SK-N-SH (cell line): Measurements from ENCODE around the gene RPL13. TPM values are rescaled to one million over a fixed set of nuclear protein-coding genes. Genes with fewer than 3 reads are reported as not detected.

Experiments
- CTCF ChIA-PET: fragments of 300-600, 350-600 bp; formaldehyde crosslinking; extraction: SDS; loops from one replicate; lab custom pipeline; 2021; lab: Yijun Ruan, JAX
- POLR2A ChIA-PET: fragments of 350-600 bp; sonication (Branson Sonifier 250); formaldehyde crosslinking; extraction: SDS; loops from one replicate; lab custom pipeline; 2020; ENCODE audit warnings: antibody characterized with exemption, inconsistent platforms; lab: Yijun Ruan, JAX
- DNase-seq: peaks from one replicate; pipeline ENCODE4 v3.0.0; 2012
- H2AFZ ChIP-seq: fragments of 200-600 bp; sonication (generic); 2 replicates; pipeline ENCODE4 v1.8.1; 2016; ENCODE audit warnings: antibody characterized with exemption, mild to moderate bottlenecking, low read depth
- H3F3A ChIP-seq: fragments of 200-600 bp; sonication (generic); replicated peaks from 2 replicates; pipeline ENCODE3; 2016; ENCODE audit warnings: antibody characterized with exemption, mild to moderate bottlenecking; ENCODE audit not compliant: insufficient read depth
- H3K27ac ChIP-seq, 2 experiments: fragments of 200-500 bp in 1 of 2; fragments of 200-600 bp in 1 of 2; sonication (Bioruptor generic) in 1 of 2; sonication (generic), shearing (Covaris generic) in 1 of 2; 2 replicates each; pipeline versions ENCODE4 v1.5.1 to v1.6.1; 2014 to 2016; ENCODE audit warnings: low read depth in 2 of 2, inconsistent platforms in 1 of 2, low read length in 1 of 2, mild to moderate bottlenecking in 1 of 2, mixed read lengths in 1 of 2
- H3K27me3 ChIP-seq: fragments of 200-600 bp; sonication (generic), shearing (Covaris generic); 2 replicates; pipeline ENCODE4 v1.6.1; 2016; ENCODE audit warnings: mixed run types; ENCODE audit not compliant: insufficient read depth
- H3K36me3 ChIP-seq, 2 experiments: fragments of 200-500 bp in 1 of 2; fragments of 200-600 bp in 1 of 2; sonication (Bioruptor generic) in 1 of 2; sonication (generic) in 1 of 2; replicated peaks in 1 of 2; 2 replicates each; pipeline versions ENCODE3 to v1.5.1; 2014 to 2016; ENCODE audit warnings: low read length in 1 of 2, mild to moderate bottlenecking in 1 of 2; ENCODE audit not compliant: insufficient read depth in 2 of 2, control insufficient read depth in 1 of 2
- H3K4me1 ChIP-seq, 2 experiments: fragments of 200-500 bp in 1 of 2; fragments of 200-600 bp in 1 of 2; sonication (Bioruptor generic) in 1 of 2; sonication (generic), shearing (Covaris generic) in 1 of 2; 2 replicates each; pipeline versions ENCODE4 v1.5.1 to v1.6.1; 2014 to 2016; ENCODE audit warnings: low read depth in 1 of 2, low read length in 1 of 2, mixed run types in 1 of 2; ENCODE audit not compliant: insufficient read depth in 2 of 2, control insufficient read depth in 1 of 2
- H3K4me2 ChIP-seq: fragments of 200-600 bp; sonication (generic), shearing (Covaris generic); 2 replicates; pipeline ENCODE4 v1.6.1; 2017; ENCODE audit warnings: mixed run types
- H3K4me3 ChIP-seq, 2 experiments: fragments of 200-500 bp in 1 of 2; fragments of 200-600 bp in 1 of 2; sonication (Bioruptor generic) in 1 of 2; sonication (generic), shearing (Covaris generic) in 1 of 2; 2 replicates each; pipeline versions ENCODE4 v1.5.1 to v1.8.1; 2014 to 2016; ENCODE audit warnings: low read depth in 2 of 2, inconsistent platforms in 1 of 2, low read length in 1 of 2, mild to moderate bottlenecking in 1 of 2, mixed read lengths in 1 of 2, moderate library complexity in 1 of 2
- H3K79me2 ChIP-seq: fragments of 200-600 bp; sonication (generic); 2 replicates; pipeline ENCODE4 v1.8.1; 2017; ENCODE audit warnings: mild to moderate bottlenecking; ENCODE audit not compliant: insufficient read depth
- H3K9ac ChIP-seq: fragments of 200-600 bp; sonication (generic); 2 replicates; pipeline ENCODE4 v1.6.1; 2017; ENCODE audit warnings: mixed run types
- H3K9me2 ChIP-seq: fragments of 200-600 bp; sonication (generic); 2 replicates; pipeline ENCODE4 v1.6.1; 2017; ENCODE audit warnings: mixed run types
- H3K9me3 ChIP-seq: fragments of 200-600 bp; sonication (generic); 2 replicates; pipeline ENCODE4 v1.6.1; 2017; ENCODE audit warnings: mixed run types, mild to moderate bottlenecking, moderate library complexity
- H4K20me1 ChIP-seq: fragments of 200-600 bp; sonication (generic); 2 replicates; pipeline ENCODE4 v1.6.1; 2017; ENCODE audit warnings: mild to moderate bottlenecking, mixed run types; ENCODE audit not compliant: insufficient read depth
- CTCF ChIP-seq: fragments of 200-600 bp; sonication (generic); IDR thresholded peaks from 2 replicates; pipeline ENCODE4 v1.6.1; 2017; ENCODE audit warnings: antibody characterized with exemption, mild to moderate bottlenecking, moderate library complexity
- EP300 ChIP-seq, 2 experiments: IDR thresholded peaks; 2 replicates each; pipeline versions ENCODE4 v1.4.0 to v1.6.1; 2012; ENCODE audit warnings: borderline replicate concordance in 1 of 2, low read depth in 1 of 2, low read length in 1 of 2
- FOSL2 ChIP-seq: IDR thresholded peaks from 2 replicates; pipeline ENCODE4 v1.4.0; 2012; ENCODE audit warnings: low read depth, mild to moderate bottlenecking, moderate library complexity, borderline replicate concordance
- GABPA ChIP-seq: IDR thresholded peaks from 2 replicates; pipeline ENCODE4 v1.4.0; 2012; ENCODE audit warnings: low read depth, mild to moderate bottlenecking
- MEF2A ChIP-seq: IDR thresholded peaks from 2 replicates; pipeline ENCODE4 v1.4.0; 2012; ENCODE audit warnings: low read depth, borderline replicate concordance
- POLR2AphosphoS5 ChIP-seq: IDR thresholded peaks from 2 replicates; pipeline ENCODE4 v1.6.1; 2012; ENCODE audit warnings: low read depth, low read length
- REST ChIP-seq: IDR thresholded peaks from 2 replicates; pipeline ENCODE4 v1.6.1; 2012; ENCODE audit warnings: mild to moderate bottlenecking, low read depth, low read length, moderate library complexity
- SMC3 ChIP-seq: IDR thresholded peaks from 2 replicates; pipeline ENCODE4 v1.6.1; 2012; ENCODE audit warnings: low read depth, low read length, improper control_type of control experiment
- ZBTB33 ChIP-seq: IDR thresholded peaks from 2 replicates; pipeline ENCODE4 v1.4.0; 2012; ENCODE audit warnings: low read depth, borderline replicate concordance
- WGBS: methylation state at CpG from one replicate; pipeline ENCODE4 v1.1.6; 2017; ENCODE audit warnings: low lambda C conversion rate; 5-methylcytosine and 5-hydroxymethylcytosine counted together
- polyA plus RNA-seq, 3 experiments: library from polyadenylated mRNA; depleted of rRNA; stranded (reverse); fragments of >200 nt; gene quantifications; 2 replicates each; pipeline ENCODE4 v1.2.3, GENCODE V29; 2012

Gene RPL13
- polyA plus RNA-seq, 1 of the 3 experiments (the other 2 are of a cell fraction), result 4,635 TPM

GRCh38 chr16:89579351-89579750 is 18.9 kb downstream of the RPL13 start:
- peaks cover 5 to 12% of the 10 kb centered on the region in 2 experiments; a peak in 3 of 4 replicates for H3K4me1 ChIP-seq
- CTCF ChIA-PET, result no interaction called here
- no peak for TF ChIP-seq POLR2AphosphoS5
- TF ChIP-seq EP300 (IDR thresholded peaks at IDR 0.05; ENCODE audit: borderline replicate concordance in 1 of 2, low read depth in 1 of 2, low read length in 1 of 2), result no peak
- TF ChIP-seq SMC3, result no peak
- no peak for TF ChIP-seq GABPA
- TF ChIP-seq FOSL2, result no peak
- no peak for TF ChIP-seq CTCF
- no peak for TF ChIP-seq ZBTB33
- no peak for TF ChIP-seq REST
- no peak for TF ChIP-seq MEF2A
- TF ChIP-seq, all 33 proteins: peak for 0
- no peaks in the 10 kb centered on the region for H3K9me3 ChIP-seq
- 92% methylated on average over 15 of the region's 15 CpGs for WGBS
- H3K9ac ChIP-seq, result no peak overlapping the region
- H3K79me2 ChIP-seq, result no peaks in the 10 kb centered on the region
- H3F3A ChIP-seq, result peaks cover 12% of the 10 kb centered on the region
- DNase-seq, result no peak
- H3K4me2 ChIP-seq, result no peak overlapping the region
- H2AFZ ChIP-seq, result no peak overlapping the region
- no peaks in the 10 kb centered on the region for H3K27me3 ChIP-seq
- no peaks in the 10 kb centered on the region for H3K36me3 ChIP-seq
- H3K4me3 ChIP-seq, result no peak overlapping the region
- POLR2A ChIA-PET, result no interaction called here
- H3K9me2 ChIP-seq, result no peaks in the 10 kb centered on the region
- no peaks in the 10 kb centered on the region for H4K20me1 ChIP-seq
- H3K27ac ChIP-seq, result no peak overlapping the region
